SH-SY5Y (cell line): ENCODE measurements around the gene PPIP5K2.

Experiments used
- GATA2 ChIP-seq: IDR thresholded peaks from 2 replicates; pipeline ENCODE4 v1.6.1; 2011; ENCODE audit warnings: mild to moderate bottlenecking, low read depth, low read length
- GATA3 ChIP-seq: IDR thresholded peaks from 2 replicates; pipeline ENCODE4 v1.6.1; 2011; ENCODE audit warnings: low read depth, mild to moderate bottlenecking, low read length, moderate library complexity

GRCh38 chr5:103133231-103133630, 13.1 kb downstream of the PPIP5K2 start:
- TF ChIP-seq GATA3 (no peak), GATA2 (no peak)
